PFSK-1 (cell line): ENCODE results near the gene KRT73.

Experiments
- FOXP2 ChIP-seq: optimal IDR thresholded peaks from 2 replicates; pipeline ENCODE3; 2011; ENCODE audit warnings: borderline replicate concordance, control low read depth, inconsistent platforms; ENCODE audit not compliant: insufficient read depth; ENCODE audit errors: extremely low read length, extremely low read depth
- POLR2AphosphoS5 ChIP-seq: IDR thresholded peaks from 2 replicates; pipeline ENCODE4 v1.6.1; 2012; ENCODE audit warnings: low read depth, mild to moderate bottlenecking, control low read depth, low read length, moderate library complexity
- SIN3A ChIP-seq: IDR thresholded peaks from 2 replicates; pipeline ENCODE4 v1.6.1; 2012; ENCODE audit warnings: mild to moderate bottlenecking, low read length, moderate library complexity, borderline replicate concordance; ENCODE audit not compliant: insufficient read depth
- TAF1 ChIP-seq: IDR thresholded peaks from 2 replicates; pipeline ENCODE4 v1.6.1; 2012; ENCODE audit warnings: low read length, control low read depth, borderline replicate concordance; ENCODE audit not compliant: insufficient read depth
- TF ChIP-seq, protein P1 (sequence below), 2 experiments: IDR thresholded peaks; 2 replicates each; pipeline versions ENCODE4 v1.6.1 to v1.8.0; 2011 to 2012; ENCODE audit warnings: low read depth in 2 of 2, low read length in 2 of 2, control low read depth in 1 of 2, inconsistent platforms in 1 of 2, mild to moderate bottlenecking in 1 of 2, moderate library complexity in 1 of 2; ENCODE audit not compliant: insufficient read depth in 1 of 2

KRT73 gene

DNA sequence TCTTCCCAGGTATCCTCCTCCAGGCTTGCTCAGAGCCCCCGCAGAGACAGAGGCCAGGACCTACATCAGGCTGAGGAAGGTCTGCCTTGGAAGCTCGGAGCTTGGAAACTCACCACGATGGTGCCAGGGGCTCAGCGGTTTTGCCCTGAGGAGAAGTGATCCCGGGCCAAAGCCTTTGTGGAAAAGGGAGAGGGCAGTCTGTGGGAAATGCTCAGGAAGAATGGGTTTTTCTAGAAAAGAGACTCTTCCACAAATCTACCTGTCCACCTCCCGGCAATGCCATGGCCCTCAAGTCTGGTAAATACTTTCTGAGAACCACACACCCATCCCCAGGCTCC lies 25.7 kb upstream of the KRT73 start:
- TF ChIP-seq POLR2AphosphoS5 (no peak), SIN3A (no peak), FOXP2 (no peak), TAF1 (no peak)
- TF ChIP-seq, protein P1, sequence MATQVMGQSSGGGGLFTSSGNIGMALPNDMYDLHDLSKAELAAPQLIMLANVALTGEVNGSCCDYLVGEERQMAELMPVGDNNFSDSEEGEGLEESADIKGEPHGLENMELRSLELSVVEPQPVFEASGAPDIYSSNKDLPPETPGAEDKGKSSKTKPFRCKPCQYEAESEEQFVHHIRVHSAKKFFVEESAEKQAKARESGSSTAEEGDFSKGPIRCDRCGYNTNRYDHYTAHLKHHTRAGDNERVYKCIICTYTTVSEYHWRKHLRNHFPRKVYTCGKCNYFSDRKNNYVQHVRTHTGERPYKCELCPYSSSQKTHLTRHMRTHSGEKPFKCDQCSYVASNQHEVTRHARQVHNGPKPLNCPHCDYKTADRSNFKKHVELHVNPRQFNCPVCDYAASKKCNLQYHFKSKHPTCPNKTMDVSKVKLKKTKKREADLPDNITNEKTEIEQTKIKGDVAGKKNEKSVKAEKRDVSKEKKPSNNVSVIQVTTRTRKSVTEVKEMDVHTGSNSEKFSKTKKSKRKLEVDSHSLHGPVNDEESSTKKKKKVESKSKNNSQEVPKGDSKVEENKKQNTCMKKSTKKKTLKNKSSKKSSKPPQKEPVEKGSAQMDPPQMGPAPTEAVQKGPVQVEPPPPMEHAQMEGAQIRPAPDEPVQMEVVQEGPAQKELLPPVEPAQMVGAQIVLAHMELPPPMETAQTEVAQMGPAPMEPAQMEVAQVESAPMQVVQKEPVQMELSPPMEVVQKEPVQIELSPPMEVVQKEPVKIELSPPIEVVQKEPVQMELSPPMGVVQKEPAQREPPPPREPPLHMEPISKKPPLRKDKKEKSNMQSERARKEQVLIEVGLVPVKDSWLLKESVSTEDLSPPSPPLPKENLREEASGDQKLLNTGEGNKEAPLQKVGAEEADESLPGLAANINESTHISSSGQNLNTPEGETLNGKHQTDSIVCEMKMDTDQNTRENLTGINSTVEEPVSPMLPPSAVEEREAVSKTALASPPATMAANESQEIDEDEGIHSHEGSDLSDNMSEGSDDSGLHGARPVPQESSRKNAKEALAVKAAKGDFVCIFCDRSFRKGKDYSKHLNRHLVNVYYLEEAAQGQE (IDR thresholded peaks at IDR 0.05; ENCODE audit: insufficient read depth in 1 of 2, low read depth in 2 of 2, low read length in 2 of 2) = no peak

DNA sequence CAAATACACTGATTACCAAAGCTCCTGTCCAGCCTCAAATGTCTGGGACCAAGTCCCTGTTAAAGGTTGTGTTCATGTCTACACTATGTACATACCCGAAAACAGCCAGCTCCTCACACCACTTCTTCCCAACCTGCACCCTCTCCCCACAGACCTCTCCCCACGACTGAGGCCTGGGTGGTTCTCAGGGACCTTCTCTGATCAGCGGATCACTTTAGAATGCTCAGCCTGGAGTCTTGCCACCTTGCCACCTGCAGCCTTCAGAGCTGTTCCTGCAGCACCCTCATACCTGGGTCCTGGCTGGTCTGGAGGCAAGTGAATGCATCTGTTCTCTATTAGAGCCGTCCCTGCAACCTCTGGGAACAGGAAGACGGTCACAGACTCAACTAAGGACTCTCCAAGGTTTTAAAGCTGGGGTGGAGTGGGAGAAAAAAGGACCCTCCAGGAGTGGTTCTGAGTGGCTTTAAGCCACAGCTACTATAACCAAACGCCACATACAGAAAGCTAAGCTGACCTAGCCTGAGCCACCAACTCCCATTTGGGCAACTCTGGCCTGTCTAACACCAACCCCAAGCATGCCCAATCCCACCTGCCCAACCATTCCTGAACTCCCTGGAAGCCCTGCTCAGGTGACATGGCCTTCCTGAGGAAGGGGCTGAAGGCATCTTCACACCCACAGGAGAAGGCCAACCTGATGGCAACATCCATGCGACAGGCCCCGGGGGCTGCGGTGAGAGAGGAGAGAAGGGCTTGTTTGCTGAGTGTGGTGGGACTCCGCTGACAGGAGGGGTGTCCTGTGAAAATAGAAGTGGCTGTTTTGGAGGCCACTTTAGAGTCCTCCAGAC lies 25.1 kb upstream of the KRT73 start:
- TF ChIP-seq FOXP2 (no peak), SIN3A (no peak), POLR2AphosphoS5 (no peak), TAF1 (no peak)
- TF ChIP-seq, protein P1 (IDR thresholded peaks at IDR 0.05; ENCODE audit: insufficient read depth in 1 of 2, low read depth in 2 of 2, low read length in 2 of 2) = no peak

DNA sequence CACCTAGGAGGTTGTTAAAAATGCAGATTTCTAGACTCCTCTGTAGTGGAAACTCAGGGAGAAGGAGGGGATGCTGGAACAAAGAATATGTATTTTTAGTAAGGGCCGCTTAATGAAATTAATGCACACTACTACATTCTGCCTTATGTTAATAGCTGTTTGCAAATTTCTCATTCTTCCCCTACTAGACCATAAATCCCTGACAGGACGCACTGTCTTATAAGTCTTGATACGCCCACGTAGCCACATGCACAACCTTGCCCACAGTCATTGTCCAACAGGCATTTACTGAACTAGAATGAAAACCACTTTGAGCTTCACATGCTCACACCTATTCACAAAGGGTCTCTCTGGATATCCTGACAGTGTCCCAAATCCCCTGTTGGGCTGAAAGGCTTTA lies 23.1 kb upstream of the KRT73 start:
- TF ChIP-seq SIN3A (no peak), TAF1 (no peak), POLR2AphosphoS5 (no peak)

DNA sequence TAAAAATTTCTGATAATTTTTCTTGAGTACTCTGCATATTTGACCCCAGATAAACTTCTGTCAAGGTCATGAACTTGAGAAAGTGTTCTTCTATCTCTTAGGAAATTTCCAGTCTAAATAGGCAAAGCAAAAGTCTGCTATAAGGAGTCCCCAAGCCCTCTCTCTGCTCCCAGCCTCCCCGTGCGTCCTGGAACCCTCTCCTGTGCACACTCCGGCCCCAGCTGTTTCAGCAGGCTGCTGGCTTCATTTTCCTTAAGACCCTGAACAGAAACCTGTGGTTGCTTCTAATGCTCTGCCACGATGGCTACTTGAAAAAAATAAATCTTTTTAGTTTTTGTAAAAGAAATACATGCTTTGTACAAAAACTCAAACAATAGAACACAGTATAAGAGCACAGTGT lies 18.9 kb upstream of the KRT73 start:
- no peak for TF ChIP-seq SIN3A
- TF ChIP-seq POLR2AphosphoS5 = no peak
- TF ChIP-seq, protein P1 (IDR thresholded peaks at IDR 0.05; ENCODE audit: insufficient read depth in 1 of 2, low read depth in 2 of 2, low read length in 2 of 2) = no peak
- TF ChIP-seq TAF1 = no peak
- no peak for TF ChIP-seq FOXP2

DNA sequence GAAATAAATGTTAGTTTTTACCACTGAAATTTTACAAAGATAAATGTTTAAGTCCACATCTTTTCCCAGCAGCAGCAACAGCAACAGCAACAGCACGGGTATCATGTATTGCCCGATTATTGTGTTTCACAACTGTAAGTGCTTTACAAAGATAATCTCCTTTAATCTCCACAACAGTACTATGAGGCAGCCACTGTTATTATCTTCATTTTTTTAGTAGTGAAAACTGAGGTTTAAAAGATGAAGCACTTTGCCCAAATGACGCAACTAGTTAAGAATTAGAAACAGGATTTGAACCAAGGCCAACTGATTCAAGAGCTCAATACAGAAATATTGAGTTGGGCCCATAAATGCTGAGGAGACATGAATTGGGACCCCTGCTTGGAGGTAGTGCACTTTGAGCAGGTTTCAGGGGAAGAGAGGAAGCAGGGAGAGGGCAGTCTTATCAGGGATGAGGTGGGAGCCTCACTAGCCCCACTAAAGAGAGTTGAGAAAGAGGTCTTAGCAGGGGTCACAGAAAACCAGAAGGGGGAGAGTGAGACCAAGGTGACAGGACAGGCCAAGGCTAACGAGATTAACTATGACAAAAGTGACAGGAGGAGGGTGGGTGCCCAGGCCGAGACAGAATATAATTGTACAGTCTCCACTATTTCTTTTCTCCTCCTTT lies 18.4 kb upstream of the KRT73 start:
- TF ChIP-seq SIN3A (no peak), POLR2AphosphoS5 (no peak), FOXP2 (no peak), TAF1 (no peak)
- TF ChIP-seq, protein P1 (IDR thresholded peaks at IDR 0.05; ENCODE audit: insufficient read depth in 1 of 2, low read depth in 2 of 2, low read length in 2 of 2) = no peak
